ENCODE results near the gene CNTLN.

GRCh38 chr9:17436854-17437253, 302.0 kb downstream of the CNTLN start:
- TF ChIP-seq CTCF (IDR thresholded peaks at IDR 0.05; ENCODE audit: insufficient read depth, low read length) (no peak), GABPA (IDR thresholded peaks at IDR 0.05; ENCODE audit: low read depth) (no peak), POLR2AphosphoS5 (IDR thresholded peaks at IDR 0.05; ENCODE audit: low read depth) (no peak), REST (IDR thresholded peaks at IDR 0.05; ENCODE audit: insufficient replicate concordance, low read depth) (no peak), SPI1 (IDR thresholded peaks at IDR 0.05; ENCODE audit: borderline replicate concordance, low read depth) (no peak)
